H9 (cell line): Measurements from ENCODE around the gene LIM2. TPM values are rescaled to one million over a fixed set of nuclear protein-coding genes. Genes with fewer than 3 reads are reported as not detected.

ENCODE experiments used
- DNase-seq: peaks from one replicate; pipeline ENCODE4 v3.0.0-alpha.2; 2017
- H2AFZ ChIP-seq: one replicate; pipeline ENCODE4 v1.6.1; 2013; ENCODE audit warnings: mild to moderate bottlenecking, low read length, control low read depth, moderate library complexity
- H2AK5ac ChIP-seq: 2 replicates; pipeline ENCODE4 v1.6.1; 2013; ENCODE audit warnings: low read length, control low read depth, mixed read lengths; ENCODE audit not compliant: insufficient read length
- H2BK120ac ChIP-seq: one replicate; pipeline ENCODE4 v1.6.1; 2013; ENCODE audit warnings: low read depth, mild to moderate bottlenecking, low read length, control low read depth, inconsistent platforms; ENCODE audit not compliant: poor library complexity, severe bottlenecking
- H2BK12ac ChIP-seq: 2 replicates; pipeline ENCODE4 v1.6.1; 2013; ENCODE audit warnings: low read length, control low read depth, mixed read lengths, low read depth; ENCODE audit not compliant: insufficient read length
- H2BK15ac ChIP-seq: 2 replicates; pipeline ENCODE4 v1.6.1; 2013; ENCODE audit warnings: low read depth, low read length, control low read depth
- H2BK20ac ChIP-seq: one replicate; pipeline ENCODE4 v1.6.1; 2013; ENCODE audit warnings: low read depth, mild to moderate bottlenecking, low read length, control low read depth, inconsistent platforms; ENCODE audit not compliant: poor library complexity, severe bottlenecking
- H2BK5ac ChIP-seq: 2 replicates; pipeline ENCODE4 v1.6.1; 2013; ENCODE audit warnings: low read length, control low read depth, mixed read lengths; ENCODE audit not compliant: insufficient read length
- H3K14ac ChIP-seq: 2 replicates; pipeline ENCODE4 v1.6.1; 2013; ENCODE audit warnings: low read length, control low read depth; ENCODE audit not compliant: insufficient read depth
- H3K18ac ChIP-seq: 2 replicates; pipeline ENCODE4 v1.6.1; 2013; ENCODE audit warnings: low read depth, mild to moderate bottlenecking, mixed read lengths, low read length, control low read depth; ENCODE audit not compliant: insufficient read length
- H3K23ac ChIP-seq: 2 replicates; pipeline ENCODE4 v1.6.1; 2013; ENCODE audit warnings: low read length, control low read depth, mixed read lengths, low read depth; ENCODE audit not compliant: insufficient read length
- H3K23me2 ChIP-seq: 2 replicates; pipeline ENCODE4 v1.6.1; 2013; ENCODE audit warnings: low read depth, mild to moderate bottlenecking, mixed read lengths, low read length, control low read depth; ENCODE audit not compliant: insufficient read length, poor library complexity, severe bottlenecking
- H3K27ac ChIP-seq: 2 replicates; pipeline ENCODE4 v1.5.1; 2013; ENCODE audit warnings: low read length, control low read depth, mixed read lengths, low read depth; ENCODE audit not compliant: insufficient read length
- H3K27me3 ChIP-seq: 2 replicates; pipeline ENCODE4 v1.6.1; 2013; ENCODE audit warnings: low read length, control low read depth, inconsistent platforms; ENCODE audit not compliant: insufficient read depth
- H3K4ac ChIP-seq: 2 replicates; pipeline ENCODE4 v1.6.1; 2013; ENCODE audit warnings: low read depth, mild to moderate bottlenecking, control low read depth, inconsistent platforms, low read length, moderate library complexity
- H3K4me1 ChIP-seq: 2 replicates; pipeline ENCODE4 v1.6.1; 2013; ENCODE audit warnings: low read length, control low read depth, inconsistent platforms; ENCODE audit not compliant: insufficient read depth
- H3K4me2 ChIP-seq: 2 replicates; pipeline ENCODE4 v1.6.1; 2013; ENCODE audit warnings: low read length, control low read depth, mixed read lengths; ENCODE audit not compliant: insufficient read length, insufficient read depth
- H3K56ac ChIP-seq: 2 replicates; pipeline ENCODE4 v1.6.1; 2013; ENCODE audit warnings: low read depth, mild to moderate bottlenecking, mixed read lengths, low read length, control low read depth; ENCODE audit not compliant: insufficient read length
- H3K79me1 ChIP-seq: 2 replicates; pipeline ENCODE4 v1.6.1; 2013; ENCODE audit warnings: low read depth, mild to moderate bottlenecking, moderate library complexity, low read length, control low read depth, inconsistent platforms; ENCODE audit not compliant: insufficient read depth, poor library complexity, severe bottlenecking
- H3K79me2 ChIP-seq: 2 replicates; pipeline ENCODE4 v1.6.1; 2013; ENCODE audit warnings: low read length, control low read depth, inconsistent platforms; ENCODE audit not compliant: insufficient read depth
- H3K9ac ChIP-seq: 2 replicates; pipeline ENCODE4 v1.6.1; 2013; ENCODE audit warnings: low read length, control low read depth, mixed read lengths; ENCODE audit not compliant: insufficient read length; ENCODE audit errors: extremely low read depth
- H3K9me3 ChIP-seq: one replicate; pipeline ENCODE4 v1.6.1; 2013; ENCODE audit warnings: low read depth, low read length, inconsistent platforms; ENCODE audit not compliant: control insufficient read depth
- H3T11ph ChIP-seq: one replicate; pipeline ENCODE4 v1.6.1; 2013; ENCODE audit warnings: mild to moderate bottlenecking, low read length, control low read depth, inconsistent platforms
- H4K20me1 ChIP-seq: one replicate; pipeline ENCODE4 v1.6.1; 2013; ENCODE audit not compliant: control insufficient read depth, insufficient read length, insufficient read depth
- H4K5ac ChIP-seq: 2 replicates; pipeline ENCODE4 v1.6.1; 2013; ENCODE audit warnings: low read depth, mild to moderate bottlenecking, mixed read lengths, low read length, control low read depth; ENCODE audit not compliant: insufficient read length
- H4K8ac ChIP-seq: replicated peaks from 2 replicates; pipeline ENCODE4 v1.6.1; 2013; ENCODE audit warnings: low read length, control low read depth, mixed read lengths, low read depth; ENCODE audit not compliant: insufficient read length
- H4K91ac ChIP-seq: 2 replicates; pipeline ENCODE4 v1.6.1; 2013; ENCODE audit warnings: low read depth, mild to moderate bottlenecking, moderate library complexity, mixed read lengths, low read length, control low read depth; ENCODE audit not compliant: insufficient read length
- H3K27ac Mint-ChIP-seq, 3 experiments: 2 replicates in 2 of 3; 3 replicates in 1 of 3; pipeline ENCODE4 v1.8.0; 2020 to 2021; ENCODE audit warnings: mixed read lengths in 3 of 3, mild to moderate bottlenecking in 1 of 3, moderate library complexity in 1 of 3
- H3K27me3 Mint-ChIP-seq: 2 replicates; pipeline ENCODE4 v1.8.0; 2021; ENCODE audit warnings: low read depth, mild to moderate bottlenecking, moderate library complexity, mixed read lengths
- H3K36me3 Mint-ChIP-seq, 3 experiments: 2 replicates in 2 of 3; 3 replicates in 1 of 3; pipeline ENCODE4 v1.8.0; 2020 to 2021; ENCODE audit warnings: low read depth in 3 of 3, mixed read lengths in 3 of 3; ENCODE audit not compliant: insufficient read depth in 1 of 3
- H3K4me1 Mint-ChIP-seq, 2 experiments: 2 replicates each; pipeline ENCODE4 v1.8.0; 2020; ENCODE audit warnings: mixed read lengths in 2 of 2
- H3K4me3 Mint-ChIP-seq, 2 experiments: 2 replicates in 1 of 2; 3 replicates in 1 of 2; pipeline ENCODE4 v1.8.0; 2020 to 2021; ENCODE audit warnings: mild to moderate bottlenecking in 2 of 2, mixed read lengths in 2 of 2, moderate library complexity in 1 of 2
- H3K9me3 Mint-ChIP-seq, 2 experiments: 2 replicates in 1 of 2; 3 replicates in 1 of 2; pipeline ENCODE4 v1.8.0; 2020; ENCODE audit warnings: mild to moderate bottlenecking in 2 of 2, mixed read lengths in 2 of 2, moderate library complexity in 1 of 2
- WGBS: extraction: QIAGEN DNeasy Blood & Tissue Kit; methylation state at CpG from one replicate; pipeline ENCODE4 v1.1.7; 2013; ENCODE audit warnings: missing lambda C conversion rate, low lambda C conversion rate, mixed read lengths; ENCODE audit not compliant: insufficient read length; ENCODE audit errors: extremely low coverage; 5-methylcytosine and 5-hydroxymethylcytosine counted together
- total RNA-seq: library from RNA; stranded (reverse); gene quantifications from 2 replicates; pipeline ENCODE4 v1.2.1, GENCODE V29; 2021
- TF ChIP-seq, protein P1 (sequence below): fragments of 200-600 bp; sonication (generic); conservative IDR thresholded peaks from 3 replicates; pipeline ENCODE4 v1.8.0; 2021; ENCODE audit warnings: antibody characterized with exemption, mild to moderate bottlenecking

The LIM2 gene
- total RNA-seq, 1 experiment from 2014 or later = not detected

GRCh38 chr19:51375504-51376221 is 12.1 kb downstream of the LIM2 start:
- Histone ChIP-seq H2BK15ac (no peak overlapping the region), H2BK12ac (no peak overlapping the region), H4K5ac (no peak overlapping the region), H3T11ph (no peak overlapping the region), H3K56ac (no peak overlapping the region), H3K18ac (no peak overlapping the region), H4K20me1 (no peaks in the 10 kb centered on the region), H3K4me2 (no peak overlapping the region), H2BK120ac (no peak overlapping the region), H3K4me1 (no peaks in the 10 kb centered on the region; the same call in 1 of the 2 replicates), H4K8ac (no peak overlapping the region), H3K9me3 (no peaks in the 10 kb centered on the region), H3K79me1 (no peaks in the 10 kb centered on the region), H3K23me2 (peaks cover 2% of the 10 kb centered on the region), H3K4ac (no peak overlapping the region), H2AK5ac (no peak overlapping the region), H3K79me2 (no peaks in the 10 kb centered on the region), H3K14ac (no peak overlapping the region), H3K27ac (no peak overlapping the region), H3K27me3 (no peaks in the 10 kb centered on the region), H3K9ac (no peak overlapping the region), H3K23ac (no peak overlapping the region), H2BK20ac (no peak overlapping the region), H2BK5ac (no peak overlapping the region), H4K91ac (no peak overlapping the region), H2AFZ (no peak overlapping the region)
- no CpG with 5 or more reads among the region's 11 CpGs for WGBS
- Mint-ChIP-seq H3K27me3 (peaks cover 20% of the 10 kb centered on the region), H3K36me3 (peaks cover 0 to 4% (median 0%) of the 10 kb centered on the region in 3 experiments; a peak in 1 of 7 replicates), H3K4me1 (peaks cover 5 to 8% of the 10 kb centered on the region in 2 experiments), H3K9me3 (peaks cover 5 to 6% of the 10 kb centered on the region in 2 experiments), H3K4me3 (no peak overlapping the region), H3K27ac (peak overlapping the region in 1 of 3 experiments; percentile 7; a peak in 1 of 7 replicates)
- TF ChIP-seq, protein P1, sequence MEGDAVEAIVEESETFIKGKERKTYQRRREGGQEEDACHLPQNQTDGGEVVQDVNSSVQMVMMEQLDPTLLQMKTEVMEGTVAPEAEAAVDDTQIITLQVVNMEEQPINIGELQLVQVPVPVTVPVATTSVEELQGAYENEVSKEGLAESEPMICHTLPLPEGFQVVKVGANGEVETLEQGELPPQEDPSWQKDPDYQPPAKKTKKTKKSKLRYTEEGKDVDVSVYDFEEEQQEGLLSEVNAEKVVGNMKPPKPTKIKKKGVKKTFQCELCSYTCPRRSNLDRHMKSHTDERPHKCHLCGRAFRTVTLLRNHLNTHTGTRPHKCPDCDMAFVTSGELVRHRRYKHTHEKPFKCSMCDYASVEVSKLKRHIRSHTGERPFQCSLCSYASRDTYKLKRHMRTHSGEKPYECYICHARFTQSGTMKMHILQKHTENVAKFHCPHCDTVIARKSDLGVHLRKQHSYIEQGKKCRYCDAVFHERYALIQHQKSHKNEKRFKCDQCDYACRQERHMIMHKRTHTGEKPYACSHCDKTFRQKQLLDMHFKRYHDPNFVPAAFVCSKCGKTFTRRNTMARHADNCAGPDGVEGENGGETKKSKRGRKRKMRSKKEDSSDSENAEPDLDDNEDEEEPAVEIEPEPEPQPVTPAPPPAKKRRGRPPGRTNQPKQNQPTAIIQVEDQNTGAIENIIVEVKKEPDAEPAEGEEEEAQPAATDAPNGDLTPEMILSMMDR = no peak
- no peak for DNase-seq
